SH-SY5Y (cell line): ENCODE data around the gene PDE6G.

Source experiments
- GATA2 ChIP-seq: IDR thresholded peaks from 2 replicates; pipeline ENCODE4 v1.6.1; 2011; ENCODE audit warnings: mild to moderate bottlenecking, low read depth, low read length
- GATA3 ChIP-seq: IDR thresholded peaks from 2 replicates; pipeline ENCODE4 v1.6.1; 2011; ENCODE audit warnings: low read depth, mild to moderate bottlenecking, low read length, moderate library complexity

PDE6G gene

GRCh38 chr17:81631482-81631881, 24.9 kb downstream of the PDE6G start:
- TF ChIP-seq GATA3 (no peak), GATA2 (no peak)

DNA sequence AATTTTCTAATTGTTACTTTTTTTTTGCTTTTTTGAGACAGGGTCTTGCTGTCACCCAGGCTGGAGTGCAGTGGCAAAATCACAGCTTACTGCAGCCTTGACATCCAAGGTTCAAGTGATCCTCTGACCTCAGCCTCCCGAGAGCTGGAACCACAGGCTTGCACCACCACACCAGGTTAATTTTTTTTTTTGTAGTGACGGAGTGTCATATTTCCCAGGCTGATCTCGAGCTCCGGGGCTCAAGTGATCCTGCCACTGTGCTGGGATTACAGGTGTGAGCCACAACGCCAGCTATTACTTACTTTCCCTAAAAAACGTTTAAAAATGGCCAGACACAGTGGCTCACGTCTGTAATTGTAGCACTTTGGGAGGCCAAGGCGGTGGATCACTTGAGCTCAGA, 26.1 kb downstream of the PDE6G start:
- no peak for TF ChIP-seq GATA3
- TF ChIP-seq GATA2 = no peak

GRCh38 chr17:81621494-81622130, 34.7 kb downstream of the PDE6G start:
- TF ChIP-seq GATA3 = no peak
- no peak for TF ChIP-seq GATA2

DNA sequence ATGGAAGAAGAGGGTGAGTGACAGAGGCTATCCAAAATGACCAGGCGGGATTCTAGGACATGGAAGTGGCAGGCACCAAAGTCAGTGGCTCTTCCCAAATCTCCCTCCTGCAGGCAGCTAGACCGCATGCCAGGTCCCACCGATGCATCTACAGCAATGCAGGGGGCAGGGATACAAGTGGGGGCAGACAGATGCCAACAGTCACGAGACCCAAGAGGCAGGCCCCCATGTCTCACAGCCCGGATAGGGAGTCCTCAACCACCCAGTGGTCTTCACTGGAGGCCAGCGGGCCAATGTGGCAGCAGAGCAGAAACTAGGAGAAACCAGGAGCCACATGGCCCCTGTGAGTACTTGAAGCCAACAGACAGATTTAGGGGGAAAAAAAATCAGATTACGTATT, 39.5 kb downstream of the PDE6G start:
- TF ChIP-seq GATA3 (no peak), GATA2 (no peak)

DNA sequence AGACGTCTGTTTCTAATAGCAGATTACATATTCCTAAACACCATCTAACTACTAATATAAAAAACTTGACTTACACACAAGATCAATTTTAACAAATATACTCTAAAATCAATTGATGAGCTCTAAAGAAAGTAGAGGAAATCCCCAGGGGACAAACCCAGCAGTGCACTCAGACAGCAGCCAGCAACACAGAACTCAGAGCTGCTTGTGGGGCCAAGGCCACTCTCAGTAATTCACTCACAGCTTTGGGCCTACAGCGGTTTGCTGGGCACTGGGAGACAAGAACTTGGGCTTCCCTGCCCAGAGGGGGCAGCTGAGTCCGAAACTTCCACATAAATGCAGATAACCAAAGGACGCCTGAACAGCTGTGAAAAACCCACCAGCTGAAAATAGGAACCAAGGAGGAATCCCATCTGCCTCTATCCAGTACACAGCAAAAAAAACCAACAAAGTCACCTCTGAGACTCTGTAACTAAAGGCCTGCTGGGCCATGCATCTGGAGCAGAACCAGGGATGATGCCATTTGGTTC, 40.9 kb downstream of the PDE6G start:
- TF ChIP-seq GATA2 = no peak
- TF ChIP-seq GATA3 = no peak

- TF ChIP-seq GATA3 (no peak), GATA2 (no peak)
Observed at GRCh38 chr17:81612172-81612970, 44.0 kb downstream of the PDE6G start.

DNA sequence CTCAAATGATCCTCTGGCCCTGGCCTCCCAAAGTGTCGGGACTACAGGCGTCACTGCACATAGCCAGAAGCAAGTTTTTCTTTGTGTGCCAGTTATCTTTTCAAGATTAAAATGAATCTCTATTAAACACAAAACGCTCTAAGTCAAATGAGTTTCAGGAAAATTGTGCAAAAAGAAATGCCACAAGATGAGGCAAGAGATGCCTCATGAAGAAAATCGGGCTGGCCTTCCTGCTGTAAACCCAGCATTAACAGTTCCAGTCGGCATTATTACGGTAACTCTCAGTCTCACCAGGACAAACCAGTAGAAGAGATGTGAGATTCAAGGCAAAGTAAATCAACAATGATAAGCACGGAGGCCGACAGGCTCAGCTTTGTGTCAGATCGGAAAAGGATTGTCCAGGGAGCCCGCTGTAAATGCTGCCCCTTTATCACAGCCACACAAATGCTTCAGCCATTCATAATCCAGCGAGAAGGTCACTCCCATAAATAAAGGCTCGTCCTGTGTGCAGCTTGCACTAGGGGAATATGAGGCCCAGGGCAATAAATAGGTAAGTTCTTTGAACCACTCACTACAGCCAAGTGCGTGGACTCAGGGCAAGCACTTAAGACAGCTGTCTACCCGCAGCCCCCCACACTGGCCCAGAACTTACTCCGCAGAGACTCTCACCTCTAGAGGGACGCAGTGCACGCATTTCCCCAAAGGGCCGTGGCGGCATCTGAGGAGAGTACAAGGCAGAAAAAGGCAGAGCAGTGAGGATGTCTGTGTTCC, 46.6 kb downstream of the PDE6G start:
- no peak for TF ChIP-seq GATA2
- no peak for TF ChIP-seq GATA3

DNA sequence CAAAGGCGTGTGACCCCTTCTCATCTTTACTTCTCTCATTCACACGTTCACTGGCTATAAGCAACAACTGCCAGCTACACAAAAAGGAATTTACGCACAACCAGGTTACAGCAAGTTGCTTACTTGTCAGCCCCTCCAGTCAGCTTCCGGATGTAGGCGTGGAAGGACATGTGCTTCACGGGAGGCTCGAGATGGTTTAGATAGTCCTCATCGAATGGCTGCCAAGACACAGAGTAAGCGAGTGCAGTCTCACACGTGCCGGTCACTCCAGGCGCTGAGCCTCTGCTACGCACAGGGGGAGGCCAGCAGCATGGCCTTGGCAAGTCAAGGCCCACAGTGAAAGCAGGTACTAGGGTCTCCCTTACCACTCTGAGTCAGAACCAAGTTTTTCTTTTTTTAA, 47.7 kb downstream of the PDE6G start:
- no peak for TF ChIP-seq GATA3
- no peak for TF ChIP-seq GATA2

- no peak for TF ChIP-seq GATA3
- TF ChIP-seq GATA2 = no peak
Observed at GRCh38 chr17:81608082-81608481, 48.3 kb downstream of the PDE6G start.

- TF ChIP-seq GATA3 (no peak), GATA2 (no peak)
Observed at GRCh38 chr17:81607431-81607830, 48.9 kb downstream of the PDE6G start.

DNA sequence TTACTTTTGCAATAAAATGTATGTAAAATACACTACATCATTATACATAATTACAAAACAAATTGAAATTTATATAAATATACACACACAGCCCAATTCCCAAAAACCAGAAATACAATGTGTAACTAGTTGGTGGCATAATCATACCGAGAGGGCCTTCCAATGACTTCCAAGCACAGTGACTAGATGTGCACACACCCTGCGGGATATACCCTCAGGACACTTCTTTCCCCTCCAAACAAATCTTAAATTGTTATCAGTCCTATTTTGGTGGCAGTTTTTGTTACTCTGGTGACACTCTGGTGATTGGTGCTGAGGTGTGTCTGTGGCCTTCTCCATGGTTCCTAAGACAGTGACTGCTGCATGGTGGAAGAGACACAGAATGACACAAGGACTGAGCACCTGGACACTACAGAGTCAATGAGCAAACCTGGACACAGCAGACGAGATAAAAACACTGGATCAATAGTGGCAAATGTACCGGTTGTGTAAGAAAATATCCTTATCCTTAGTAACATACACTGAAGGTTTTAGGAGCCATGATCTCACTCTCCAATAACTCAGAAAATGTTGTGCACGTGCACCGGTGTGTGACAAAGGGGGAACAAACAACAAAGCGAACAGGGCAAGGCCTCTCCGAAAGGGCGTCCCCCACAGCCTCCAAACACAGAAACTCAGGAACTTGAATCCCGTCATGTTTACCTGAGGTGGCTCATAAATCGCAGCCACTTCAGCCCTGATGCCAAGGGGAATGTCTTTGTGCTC, 52.3 kb downstream of the PDE6G start:
- TF ChIP-seq GATA3 (no peak), GATA2 (no peak)

GRCh38 chr17:81601525-81602120, 54.7 kb downstream of the PDE6G start:
- TF ChIP-seq GATA2 (no peak), GATA3 (no peak)
